GM19438 (cell line): ENCODE results near the gene TMPRSS5.
"Not testable (repeated sequence)": the region's sequence is repeated elsewhere in the genome, so short reads cannot be mapped to it uniquely, and the experiment has no call there.

Experiments used
- ATAC-seq: cut with Tn5 transposase; IDR thresholded peaks from one replicate; pipeline ENCODE4 v1.9.1; 2021; ENCODE audit warnings: low read depth; ENCODE audit not compliant: unreplicated experiment

The TMPRSS5 gene

DNA sequence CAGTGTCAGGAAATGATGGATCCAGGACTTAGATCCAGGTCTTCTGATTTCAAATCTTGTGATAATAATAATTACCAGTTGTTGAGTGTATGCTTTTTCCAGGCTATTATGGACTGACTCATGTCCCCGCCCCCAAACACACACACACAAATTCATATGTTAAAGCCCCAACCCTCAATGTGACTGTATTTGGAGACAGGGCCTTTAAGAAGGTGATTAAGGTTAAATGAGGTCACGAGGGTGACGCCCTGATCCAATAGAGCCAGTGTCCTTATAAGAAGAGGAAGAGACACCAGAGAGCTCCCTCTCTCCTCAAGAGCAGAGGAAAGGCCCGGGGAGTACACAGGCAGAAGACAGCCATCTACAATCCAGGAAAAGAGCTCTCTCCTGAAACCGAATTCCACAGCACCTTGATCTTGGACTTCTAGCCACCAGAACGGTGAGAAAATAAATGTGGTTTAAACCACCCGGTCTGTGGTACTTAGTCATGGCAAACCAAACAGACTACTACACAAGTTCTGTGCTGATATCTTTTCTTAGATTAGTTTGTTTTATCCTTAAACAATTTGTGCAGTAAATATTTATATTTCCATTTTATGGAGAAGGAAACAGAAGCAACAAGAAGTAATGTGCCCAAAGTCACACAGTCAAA is 8.2 kb downstream of the TMPRSS5 start:
- ATAC-seq = no peak

DNA sequence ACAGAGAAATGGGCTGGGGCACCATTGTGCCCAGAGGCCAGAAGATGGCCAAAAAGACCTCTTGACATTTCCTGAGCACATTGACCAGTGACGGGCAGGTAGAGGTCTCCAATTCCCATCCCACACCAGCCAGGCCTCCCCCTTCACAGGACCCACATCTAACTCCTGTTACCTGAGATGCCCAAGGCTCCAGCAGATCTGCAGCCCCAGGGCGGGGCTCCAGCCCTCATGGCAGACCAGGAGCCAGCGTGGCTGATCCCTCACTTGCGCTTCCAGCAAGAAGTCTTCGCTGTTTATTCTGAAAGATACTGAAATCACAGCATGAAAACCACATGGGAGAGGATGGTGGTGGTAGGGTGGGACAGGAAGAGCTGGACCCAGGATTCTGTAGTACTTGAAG is 9.0 kb downstream of the TMPRSS5 start:
- ATAC-seq = no peak

GRCh38 chr11:113695207-113695606 is 10.9 kb downstream of the TMPRSS5 start:
- ATAC-seq = no peak

DNA sequence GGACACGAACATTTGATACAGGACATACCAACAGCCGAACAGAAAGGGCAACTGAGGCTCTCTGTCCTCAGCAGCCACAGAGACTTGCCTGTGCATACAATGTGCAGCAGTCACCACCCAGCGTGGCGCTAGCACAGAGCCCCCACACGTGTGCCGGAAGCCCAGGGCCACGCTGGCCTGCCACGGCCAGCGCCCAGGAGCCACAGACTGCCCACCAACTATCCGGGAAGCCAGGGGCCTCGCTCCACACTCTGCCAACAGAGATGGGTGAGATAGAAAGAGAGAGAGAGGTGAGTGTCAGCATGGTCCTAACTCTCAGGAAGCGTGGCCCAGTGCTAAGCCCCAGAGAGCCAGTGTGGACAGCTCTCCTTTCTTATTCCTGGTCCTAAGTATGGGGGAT is 11.7 kb downstream of the TMPRSS5 start:
- ATAC-seq = no peak

- no peak for ATAC-seq
Measured at GRCh38 chr11:113693030-113693429, 13.1 kb downstream of the TMPRSS5 start.

- no peak for ATAC-seq
Measured at GRCh38 chr11:113690619-113691569, 15.2 kb downstream of the TMPRSS5 start.

DNA sequence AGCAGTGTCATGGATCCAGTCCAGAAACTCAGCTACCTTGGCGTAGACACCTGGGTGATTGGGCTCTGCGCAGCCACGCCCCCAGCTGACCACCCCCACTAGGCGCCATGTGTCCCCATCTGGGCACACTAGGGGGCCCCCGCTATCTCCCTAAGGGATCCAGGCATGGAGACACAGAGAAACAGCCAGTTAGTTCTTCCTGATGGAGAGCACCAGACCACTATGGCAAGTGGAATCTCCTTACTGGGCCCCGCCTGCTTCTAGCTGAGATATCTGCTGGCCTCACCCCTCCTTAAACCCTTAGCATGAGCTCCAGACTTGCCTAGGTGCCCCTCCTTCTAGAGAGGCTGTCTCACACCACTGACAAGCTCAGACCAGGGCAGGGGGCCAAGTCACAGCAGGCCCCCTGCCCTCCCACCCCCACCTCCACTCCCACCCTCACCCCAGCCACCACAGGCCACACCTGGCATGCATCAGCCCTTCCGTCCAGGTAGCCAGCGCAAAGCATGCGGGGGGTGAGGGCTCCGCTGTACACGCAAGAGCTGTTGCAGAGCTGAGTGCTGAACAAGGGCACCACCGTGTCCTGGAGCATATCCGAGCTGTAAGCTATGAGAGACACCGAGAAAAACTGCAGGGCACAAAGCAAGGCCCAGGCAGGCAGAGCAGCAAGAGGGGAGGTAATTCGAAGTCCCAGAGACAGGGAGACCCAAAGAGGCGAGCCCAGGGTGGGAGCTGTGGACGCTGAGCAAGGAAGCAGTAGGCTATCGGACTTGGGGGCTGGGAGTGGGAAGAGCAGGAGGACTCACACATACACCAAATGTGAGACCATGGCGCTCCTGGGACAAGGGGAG is 16.1 kb downstream of the TMPRSS5 start:
- no peak for ATAC-seq

- no peak for ATAC-seq
Measured at GRCh38 chr11:113685654-113686359, 20.3 kb downstream of the TMPRSS5 start.

GRCh38 chr11:113684496-113684895 is 21.6 kb downstream of the TMPRSS5 start:
- no peak for ATAC-seq

GRCh38 chr11:113683481-113684046 is 22.5 kb downstream of the TMPRSS5 start:
- ATAC-seq = no peak

DNA sequence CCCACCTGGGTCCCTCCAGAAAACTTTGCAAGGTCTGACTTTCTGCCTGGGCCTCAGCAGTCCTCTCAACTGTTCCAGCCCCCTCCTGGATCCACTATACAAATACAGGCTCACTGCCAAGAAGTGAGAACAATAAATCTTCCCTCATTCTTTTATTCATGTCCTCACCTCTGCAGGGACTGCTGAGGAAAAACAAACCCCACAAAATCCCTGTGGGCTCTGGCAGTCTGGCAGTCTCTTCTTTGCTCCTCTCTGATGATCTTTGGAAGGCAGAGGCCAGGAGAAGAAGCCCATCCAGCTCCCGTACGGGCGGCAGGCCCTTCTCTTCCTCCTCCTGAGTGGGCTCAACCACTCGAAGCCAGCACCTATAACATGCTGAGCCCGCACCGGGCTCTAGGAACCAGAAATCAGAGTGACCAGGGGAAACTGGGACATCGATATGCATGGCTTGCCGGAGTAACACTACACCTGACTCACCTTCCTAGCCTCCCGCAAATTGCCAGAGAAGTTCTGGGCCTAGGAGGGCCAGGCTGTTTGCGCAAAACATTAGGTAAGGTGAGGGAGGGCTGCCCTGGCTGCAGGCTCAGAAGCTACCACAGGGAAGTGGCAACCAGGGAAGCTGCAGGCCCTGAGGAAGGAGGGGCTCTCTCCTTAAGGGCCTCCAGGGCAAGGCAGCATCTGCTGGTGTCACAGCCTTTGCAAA is 24.2 kb downstream of the TMPRSS5 start:
- no peak for ATAC-seq

- no peak for ATAC-seq
Measured at GRCh38 chr11:113681282-113681681, 24.8 kb downstream of the TMPRSS5 start.

- no peak for ATAC-seq
Measured at GRCh38 chr11:113677685-113678084, 28.4 kb downstream of the TMPRSS5 start.

GRCh38 chr11:113675565-113675964 is 30.5 kb downstream of the TMPRSS5 start:
- ATAC-seq = no peak

DNA sequence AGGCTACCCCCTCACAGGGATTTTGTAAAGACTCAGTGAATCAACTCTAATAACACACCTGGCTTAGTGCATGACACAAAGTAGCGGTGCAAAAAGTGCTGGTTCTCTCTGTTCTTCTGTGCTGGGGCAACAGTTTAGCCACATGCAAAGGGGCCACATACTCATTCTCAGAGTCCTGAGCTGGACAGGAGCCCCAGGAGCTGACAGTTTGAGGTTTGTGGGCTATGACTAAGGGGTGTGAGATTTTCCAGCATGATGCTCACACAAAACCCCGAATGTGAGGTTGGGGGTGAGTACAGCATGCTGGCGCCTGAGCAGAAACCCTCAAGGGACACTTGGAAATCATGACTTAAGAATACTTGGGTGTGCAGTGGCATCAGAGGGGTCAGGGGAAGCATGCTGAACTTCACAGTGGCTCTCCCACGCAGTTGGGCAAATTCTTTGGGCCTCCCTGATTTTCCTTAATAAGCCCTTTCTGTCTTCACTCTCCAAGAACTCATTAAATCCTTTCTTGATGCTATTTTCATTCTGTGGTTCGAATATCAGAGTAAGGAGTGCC is 31.0 kb downstream of the TMPRSS5 start:
- peak; percentile 76 for ATAC-seq

GRCh38 chr11:113674397-113674685 is 31.8 kb downstream of the TMPRSS5 start:
- ATAC-seq = no peak

GRCh38 chr11:113673550-113674396 is 32.3 kb downstream of the TMPRSS5 start:
- no peak for ATAC-seq

DNA sequence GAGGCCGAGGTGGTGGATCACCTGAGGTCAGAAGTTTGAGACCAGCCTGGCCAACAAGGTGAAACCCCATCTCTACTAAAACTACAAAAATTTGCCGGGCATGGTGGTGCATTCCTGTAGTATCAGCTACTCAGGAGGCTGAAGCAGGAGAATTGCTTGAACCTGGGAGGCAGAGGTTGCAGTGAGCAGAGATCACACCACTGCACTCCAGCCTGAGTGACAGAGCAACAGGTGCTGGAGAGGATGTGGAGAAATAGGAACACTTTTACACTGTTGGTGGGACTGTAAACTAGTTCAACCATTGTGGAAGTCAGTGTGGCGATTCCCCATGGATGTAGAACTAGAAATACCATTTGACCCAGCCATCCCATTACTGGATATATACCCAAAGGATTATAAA is 34.2 kb downstream of the TMPRSS5 start:
- ATAC-seq = not testable (repeated sequence)
